ENCODE results near the gene MTNR1B. TPM values are rescaled to one million over a fixed set of nuclear protein-coding genes. Genes with fewer than 3 reads are reported as not detected.

Gene MTNR1B
- total RNA-seq, 1 donor from 2014 or later, result not detected

DNA sequence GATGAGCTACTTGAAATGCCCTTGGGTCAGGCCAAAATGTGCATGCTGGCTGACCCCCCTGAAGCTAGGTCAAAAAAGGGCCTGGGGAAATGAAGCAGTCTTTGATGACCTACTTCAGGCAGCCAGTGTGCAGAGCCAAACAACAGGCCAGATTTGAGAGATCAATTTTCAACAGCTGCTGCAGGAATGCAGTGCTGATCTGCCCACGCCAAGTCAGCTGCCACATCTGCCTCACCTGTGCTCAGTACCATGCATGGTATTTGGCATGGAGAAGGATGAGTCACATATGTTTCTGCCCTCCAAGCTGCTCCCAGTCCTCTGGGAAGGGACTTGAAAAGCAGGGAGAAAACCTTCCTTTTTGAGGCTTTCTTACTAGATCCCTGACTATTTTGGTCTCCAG, 35.8 kb downstream of the MTNR1B start:
- Histone ChIP-seq H3K4me3 (ENCODE audit: low read depth, low read length) (no peak overlapping the region), H3K36me3 (ENCODE audit: control insufficient read depth, insufficient read depth, low read length) (no peaks in the 10 kb centered on the region), H3K27me3 (ENCODE audit: control insufficient read depth, insufficient read depth, low read length) (no peaks in the 10 kb centered on the region)
- FAIRE-seq (peak; percentile 99), DNase-seq (ENCODE audit: low read depth) (peak; percentile 94)
- TF ChIP-seq, protein P1, sequence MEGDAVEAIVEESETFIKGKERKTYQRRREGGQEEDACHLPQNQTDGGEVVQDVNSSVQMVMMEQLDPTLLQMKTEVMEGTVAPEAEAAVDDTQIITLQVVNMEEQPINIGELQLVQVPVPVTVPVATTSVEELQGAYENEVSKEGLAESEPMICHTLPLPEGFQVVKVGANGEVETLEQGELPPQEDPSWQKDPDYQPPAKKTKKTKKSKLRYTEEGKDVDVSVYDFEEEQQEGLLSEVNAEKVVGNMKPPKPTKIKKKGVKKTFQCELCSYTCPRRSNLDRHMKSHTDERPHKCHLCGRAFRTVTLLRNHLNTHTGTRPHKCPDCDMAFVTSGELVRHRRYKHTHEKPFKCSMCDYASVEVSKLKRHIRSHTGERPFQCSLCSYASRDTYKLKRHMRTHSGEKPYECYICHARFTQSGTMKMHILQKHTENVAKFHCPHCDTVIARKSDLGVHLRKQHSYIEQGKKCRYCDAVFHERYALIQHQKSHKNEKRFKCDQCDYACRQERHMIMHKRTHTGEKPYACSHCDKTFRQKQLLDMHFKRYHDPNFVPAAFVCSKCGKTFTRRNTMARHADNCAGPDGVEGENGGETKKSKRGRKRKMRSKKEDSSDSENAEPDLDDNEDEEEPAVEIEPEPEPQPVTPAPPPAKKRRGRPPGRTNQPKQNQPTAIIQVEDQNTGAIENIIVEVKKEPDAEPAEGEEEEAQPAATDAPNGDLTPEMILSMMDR (IDR thresholded peaks at IDR 0.05; ENCODE audit: insufficient read depth, low read length, severe bottlenecking), result no peak

DNA sequence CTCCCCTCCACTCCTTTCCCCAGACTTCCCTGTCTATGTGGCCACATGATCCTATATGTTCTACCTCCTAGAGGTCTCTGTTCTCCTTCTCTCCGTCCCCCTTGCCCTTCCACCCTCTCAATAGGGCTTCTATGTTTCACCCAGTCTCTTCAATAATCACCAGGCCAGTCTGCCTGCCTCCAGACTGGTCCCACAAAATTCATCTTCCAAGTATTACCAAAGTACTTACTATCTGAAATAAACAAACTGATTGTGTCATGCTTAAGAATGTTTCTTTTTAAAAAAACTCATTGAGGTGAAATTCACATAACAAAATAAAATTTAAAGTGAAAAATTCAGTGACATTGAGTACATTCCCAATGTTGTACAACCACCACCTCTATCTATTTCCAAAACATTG, 44.2 kb downstream of the MTNR1B start:
- DNase-seq (ENCODE audit: low read depth) (no peak), FAIRE-seq (no peak)
- TF ChIP-seq, protein P1 (IDR thresholded peaks at IDR 0.05; ENCODE audit: insufficient read depth, low read length, severe bottlenecking), result no peak
- no peaks in the 10 kb centered on the region for H3K27me3 ChIP-seq (ENCODE audit: control insufficient read depth, insufficient read depth, low read length)
- no peak overlapping the region for H3K4me3 ChIP-seq (ENCODE audit: low read depth, low read length)
- no peaks in the 10 kb centered on the region for H3K36me3 ChIP-seq (ENCODE audit: control insufficient read depth, insufficient read depth, low read length)

DNA sequence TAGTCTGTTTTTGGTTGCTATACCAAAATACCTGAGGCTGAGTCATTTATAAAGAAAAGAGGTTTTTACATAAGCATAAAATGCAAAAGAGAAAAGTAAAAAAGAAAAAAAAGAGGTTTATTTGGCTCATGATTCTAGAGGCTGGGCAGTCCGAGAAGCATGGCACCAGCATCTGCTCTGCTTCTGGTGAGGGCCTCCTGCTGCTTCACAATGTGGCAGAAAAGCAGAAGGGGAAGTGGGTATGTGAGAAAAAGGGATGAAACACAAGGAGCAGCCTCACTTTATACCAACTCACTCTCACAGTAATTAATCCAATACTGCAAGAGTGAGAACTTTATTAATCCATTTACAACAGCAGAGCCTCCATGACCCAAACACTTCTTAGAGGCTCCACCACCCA, 47.1 kb downstream of the MTNR1B start:
- TF ChIP-seq, protein P1 (IDR thresholded peaks at IDR 0.05; ENCODE audit: insufficient read depth, low read length, severe bottlenecking), result no peak
- Histone ChIP-seq H3K4me3 (ENCODE audit: low read depth, low read length) (no peak overlapping the region), H3K27me3 (ENCODE audit: control insufficient read depth, insufficient read depth, low read length) (no peaks in the 10 kb centered on the region), H3K36me3 (ENCODE audit: control insufficient read depth, insufficient read depth, low read length) (no peaks in the 10 kb centered on the region)
- DNase-seq (ENCODE audit: low read depth) (no peak), FAIRE-seq (no peak)

DNA sequence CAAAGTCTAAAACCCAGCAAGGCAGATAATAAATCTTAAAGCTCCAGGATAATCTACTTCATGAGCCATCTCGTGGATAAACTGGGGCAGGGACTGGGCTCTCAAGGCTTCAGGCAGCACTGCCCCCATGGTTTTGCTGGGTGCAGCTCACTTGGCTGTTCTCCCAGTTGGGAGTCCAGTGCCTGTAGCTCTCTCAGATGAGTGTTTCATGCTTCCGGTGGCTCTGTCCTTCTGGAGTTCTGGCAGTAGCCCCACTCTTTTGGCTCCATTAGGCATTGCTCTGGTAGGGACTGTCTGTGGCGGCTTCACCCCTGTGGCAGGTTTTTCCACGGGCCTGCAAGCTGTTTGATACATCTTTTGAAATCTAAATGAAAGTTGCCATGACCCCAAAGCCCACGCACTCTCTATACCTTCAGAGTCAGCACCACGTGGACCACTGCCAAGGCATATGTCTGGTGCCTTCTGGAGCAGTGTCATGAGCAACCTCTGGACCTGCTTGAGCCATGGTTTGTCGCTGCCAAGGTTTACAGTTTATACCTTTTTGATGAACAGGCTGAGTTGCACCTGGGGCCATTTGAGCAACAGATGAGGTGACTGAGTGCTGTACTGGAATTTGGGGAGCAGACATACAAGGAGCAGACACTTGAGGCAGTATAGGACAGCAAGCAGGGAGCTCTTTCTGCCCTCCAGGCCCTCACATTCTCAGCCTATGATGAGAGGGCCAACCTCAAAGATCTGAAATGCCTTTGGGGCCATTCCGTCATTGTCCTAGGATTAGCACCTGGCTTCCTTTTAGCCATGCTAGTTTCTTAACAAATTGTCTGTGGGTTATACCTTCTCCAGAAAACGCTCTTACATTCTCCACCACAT, 48.6 kb downstream of the MTNR1B start:
- TF ChIP-seq, protein P1 (IDR thresholded peaks at IDR 0.05; ENCODE audit: insufficient read depth, low read length, severe bottlenecking), result peak; percentile 7
- FAIRE-seq (no peak), DNase-seq (ENCODE audit: low read depth) (no peak)
- no peak overlapping the region for H3K4me3 ChIP-seq (ENCODE audit: low read depth, low read length)
- no peaks in the 10 kb centered on the region for H3K27me3 ChIP-seq (ENCODE audit: control insufficient read depth, insufficient read depth, low read length)
- no peaks in the 10 kb centered on the region for H3K36me3 ChIP-seq (ENCODE audit: control insufficient read depth, insufficient read depth, low read length)

DNA sequence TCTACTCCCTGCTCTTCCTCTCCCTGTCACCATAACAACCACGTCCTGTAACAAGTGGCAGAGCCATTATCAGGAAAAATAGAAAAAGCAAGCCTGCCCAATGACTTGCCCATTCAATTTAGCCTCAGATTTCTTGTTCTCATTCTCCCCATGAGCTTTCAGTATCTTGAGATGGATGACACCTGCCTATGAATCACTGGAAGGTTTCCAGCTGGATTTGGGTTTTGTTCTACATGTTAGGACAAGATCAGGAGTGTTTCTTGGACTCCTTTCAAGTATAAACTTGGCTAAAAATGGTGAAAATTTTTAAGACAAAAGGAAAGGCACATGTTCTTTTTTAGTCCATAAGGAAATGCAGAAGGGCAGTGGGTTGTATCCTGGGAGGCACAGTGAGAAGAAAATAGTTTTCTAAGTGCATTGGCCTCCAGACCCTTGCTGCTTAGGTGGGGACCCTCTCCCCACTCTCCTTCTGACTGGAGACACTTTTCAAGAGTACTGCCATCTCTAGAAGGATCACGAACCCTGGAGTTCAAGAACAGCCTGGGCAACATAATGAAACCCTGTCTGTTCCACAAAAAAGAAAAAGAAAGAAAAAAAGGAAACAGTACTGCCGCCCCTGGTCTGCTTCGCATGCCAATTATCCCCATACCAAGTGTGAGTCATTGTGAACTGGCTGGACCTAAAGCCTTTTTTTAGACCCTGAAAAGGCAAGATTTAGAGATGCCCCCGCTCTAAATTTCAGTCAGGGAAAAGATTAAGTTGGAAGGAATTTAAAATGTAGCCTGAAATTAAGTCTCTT, 51.0 kb downstream of the MTNR1B start:
- TF ChIP-seq, protein P1 (IDR thresholded peaks at IDR 0.05; ENCODE audit: insufficient read depth, low read length, severe bottlenecking), result no peak
- peak; percentile 98 for DNase-seq (ENCODE audit: low read depth)
- no peak overlapping the region for H3K4me3 ChIP-seq (ENCODE audit: low read depth, low read length)
- H3K27me3 ChIP-seq (ENCODE audit: control insufficient read depth, insufficient read depth, low read length), result no peaks in the 10 kb centered on the region
- H3K36me3 ChIP-seq (ENCODE audit: control insufficient read depth, insufficient read depth, low read length), result no peaks in the 10 kb centered on the region
- FAIRE-seq, result peak; percentile 98
